Activated effector memory CD4-positive, alpha-beta T cell treated with anti-CD3 and anti-CD28 coated beads, Interleukin-2, amount 50 U/mL, for 16 hours (primary cell): ENCODE measurements around the gene MROH2A.
A peak's percentile ranks its signal among the peaks of the same experiment; 100 is the strongest.

ENCODE experiments used
- DNase-seq: peaks from one replicate; pipeline ENCODE4 v3.0.0-alpha.2; 2020

The MROH2A gene

GRCh38 chr2:233839447-233839820, 61.3 kb downstream of the MROH2A start:
- DNase-seq: peak; percentile 45

- DNase-seq: peak; percentile 39
Measured at GRCh38 chr2:233840520-233840919, 62.4 kb downstream of the MROH2A start.

- peak; percentile 22 for DNase-seq
Measured at GRCh38 chr2:233841183-233841582, 63.1 kb downstream of the MROH2A start.

- DNase-seq: no peak
Measured at GRCh38 chr2:233844064-233844807, 66.1 kb downstream of the MROH2A start.

GRCh38 chr2:233844836-233845235, 66.7 kb downstream of the MROH2A start:
- no peak for DNase-seq

GRCh38 chr2:233845301-233846060, 67.4 kb downstream of the MROH2A start:
- no peak for DNase-seq

GRCh38 chr2:233846387-233847247, 68.5 kb downstream of the MROH2A start:
- DNase-seq: no peak

- DNase-seq: no peak
Measured at GRCh38 chr2:233847248-233847898, 69.2 kb downstream of the MROH2A start.

- no peak for DNase-seq
Measured at GRCh38 chr2:233848276-233848675, 70.1 kb downstream of the MROH2A start.

GRCh38 chr2:233849607-233850271, 71.6 kb downstream of the MROH2A start:
- no peak for DNase-seq

- no peak for DNase-seq
Measured at GRCh38 chr2:233850745-233851144, 72.6 kb downstream of the MROH2A start.

- no peak for DNase-seq
Measured at GRCh38 chr2:233851169-233851568, 73.0 kb downstream of the MROH2A start.

GRCh38 chr2:233852056-233852455, 73.9 kb downstream of the MROH2A start:
- DNase-seq: no peak

GRCh38 chr2:233853353-233853752, 75.2 kb downstream of the MROH2A start:
- DNase-seq: no peak

- DNase-seq: no peak
Measured at GRCh38 chr2:233853883-233854240, 75.7 kb downstream of the MROH2A start.

- DNase-seq: peak; percentile 97
Measured at GRCh38 chr2:233854241-233854981, 76.3 kb downstream of the MROH2A start, which contains the start of gene HJURP. TSS of gene HJURP (minus strand) at chr2:233854535. CDS start at chr2:233854500, 35 bp downstream.

GRCh38 chr2:233855345-233855744, 77.2 kb downstream of the MROH2A start:
- no peak for DNase-seq

- no peak for DNase-seq
Measured at GRCh38 chr2:233856184-233856583, 78.1 kb downstream of the MROH2A start.

GRCh38 chr2:233857511-233858141, 79.5 kb downstream of the MROH2A start:
- peak; percentile 87 for DNase-seq

GRCh38 chr2:233858331-233858730, 80.2 kb downstream of the MROH2A start:
- DNase-seq: no peak

- no peak for DNase-seq
Measured at GRCh38 chr2:233862261-233862768, 84.2 kb downstream of the MROH2A start.
